PC-9 (cell line): ENCODE measurements around the gene EPB41L2. TPM values are rescaled to one million over a fixed set of nuclear protein-coding genes. Genes with fewer than 3 reads are reported as not detected.

Source experiments
- BruUV-seq: library from RNA; stranded (reverse); fragments of 400-500 nt; replicated peaks from 2 replicates; lab custom pipeline; 2021; lab: Mats Ljungman, UMichigan
- CTCF ChIA-PET: fragments of 300-600 bp; sonication (Branson Sonifier 250); formaldehyde crosslinking; loops from one replicate; lab custom pipeline; 2022; ENCODE audit warnings: antibody characterized with exemption; lab: Charles Lee
- POLR2A ChIA-PET: fragments of 300-600 bp; sonication (Branson Sonifier 250); formaldehyde crosslinking; loops from one replicate; lab custom pipeline; 2022; ENCODE audit warnings: antibody characterized with exemption; ENCODE audit not compliant: unreplicated experiment; lab: Charles Lee
- DNase-seq, 2 experiments: peaks; one replicate each; pipeline versions ENCODE4 v3.0.0 to v3.0.0-alpha.2; 2015 to 2022; ENCODE audit warnings: mixed read lengths in 1 of 2
- H2AFZ ChIP-seq: fragments of 200-600 bp; sonication (generic); 2 replicates; pipeline ENCODE4 v1.8.1; 2017; ENCODE audit warnings: antibody characterized with exemption
- H3F3A ChIP-seq: fragments of 200-600 bp; sonication (generic); 2 replicates; pipeline ENCODE4 v1.8.1; 2017; ENCODE audit warnings: antibody characterized with exemption, mild to moderate bottlenecking, low read depth; ENCODE audit not compliant: insufficient read depth
- H3K27ac ChIP-seq: fragments of 200-600 bp; sonication (generic); 2 replicates; pipeline ENCODE4 v1.6.1; 2016; ENCODE audit warnings: mixed run types
- H3K27me3 ChIP-seq: fragments of 200-600 bp; sonication (generic); 2 replicates; pipeline ENCODE4 v1.6.1; 2016; ENCODE audit warnings: low read depth, mixed run types; ENCODE audit not compliant: insufficient read depth
- H3K36me3 ChIP-seq: fragments of 200-600 bp; sonication (generic); 2 replicates; pipeline ENCODE4 v1.6.1; 2016; ENCODE audit warnings: low read depth, mixed run types
- H3K4me1 ChIP-seq: fragments of 200-600 bp; sonication (generic); replicated peaks from 2 replicates; pipeline ENCODE4 v1.6.1; 2016; ENCODE audit warnings: mixed run types; ENCODE audit not compliant: insufficient read depth
- H3K4me2 ChIP-seq: fragments of 200-600 bp; sonication (generic); 2 replicates; pipeline ENCODE4 v1.6.1; 2017; ENCODE audit warnings: mixed run types
- H3K4me3 ChIP-seq: fragments of 200-600 bp; sonication (generic); 2 replicates; pipeline ENCODE4 v1.6.1; 2016; ENCODE audit warnings: mixed run types
- H3K79me2 ChIP-seq: fragments of 200-600 bp; sonication (generic); 2 replicates; pipeline ENCODE4 v1.6.1; 2017; ENCODE audit warnings: low read depth, mixed run types
- H3K9me2 ChIP-seq: fragments of 200-600 bp; sonication (generic); 2 replicates; pipeline ENCODE4 v1.8.1; 2017; ENCODE audit warnings: mild to moderate bottlenecking; ENCODE audit not compliant: insufficient read depth
- H3K9me3 ChIP-seq: fragments of 200-600 bp; sonication (generic); 2 replicates; pipeline ENCODE4 v1.8.1; 2016; ENCODE audit warnings: low read depth; ENCODE audit not compliant: insufficient read depth
- H4K20me1 ChIP-seq: fragments of 200-600 bp; sonication (generic); 2 replicates; pipeline ENCODE4 v1.8.1; 2017; ENCODE audit not compliant: insufficient read depth
- EZH2 ChIP-seq: fragments of 200-600 bp; sonication (generic); IDR thresholded peaks from 2 replicates; pipeline ENCODE4 v1.8.0; 2017; ENCODE audit warnings: antibody characterized with exemption, low read depth
- intact Hi-C: fragments of 100-400 bp; cut with micrococcal nuclease; formaldehyde crosslinking; loops from one replicate; pipeline ENCODE4 v1.10.0; 2022; ENCODE audit not compliant: unreplicated experiment
- total RNA-seq: library from RNA; stranded (reverse); gene quantifications from 2 replicates; pipeline ENCODE4 v1.2.3, GENCODE V29; 2021
- TF ChIP-seq, protein P1 (sequence below): fragments of 200-600 bp; sonication (generic); conservative IDR thresholded peaks from 2 replicates; pipeline ENCODE4 v1.6.1; 2017; ENCODE audit warnings: mixed run types, antibody characterized with exemption, mild to moderate bottlenecking, moderate library complexity

EPB41L2 gene
- total RNA-seq, 1 experiment from 2014 or later: 67.4 TPM

GRCh38 chr6:131007286-131007685 lies 55.8 kb downstream of the EPB41L2 start:
- POLR2A ChIA-PET: no interaction called here
- no peaks in the 10 kb centered on the region for H4K20me1 ChIP-seq

GRCh38 chr6:131005439-131006016 lies 57.5 kb downstream of the EPB41L2 start:
- POLR2A ChIA-PET: no interaction called here
- Histone ChIP-seq H2AFZ (no peak overlapping the region), H3K9me3 (peaks cover 17% of the 10 kb centered on the region; the same call in 1 of the 2 replicates), H3K4me3 (no peak overlapping the region), H3K79me2 (no peaks in the 10 kb centered on the region), H3K36me3 (no peaks in the 10 kb centered on the region), H3K27ac (no peak overlapping the region), H3K9me2 (no peaks in the 10 kb centered on the region), H3K4me1 (no peaks in the 10 kb centered on the region), H3K4me2 (no peak overlapping the region), H3F3A (no peaks in the 10 kb centered on the region), H3K27me3 (no peaks in the 10 kb centered on the region), H4K20me1 (no peaks in the 10 kb centered on the region)
- DNase-seq: no peak
- no peak for TF ChIP-seq EZH2
- TF ChIP-seq, protein P1, sequence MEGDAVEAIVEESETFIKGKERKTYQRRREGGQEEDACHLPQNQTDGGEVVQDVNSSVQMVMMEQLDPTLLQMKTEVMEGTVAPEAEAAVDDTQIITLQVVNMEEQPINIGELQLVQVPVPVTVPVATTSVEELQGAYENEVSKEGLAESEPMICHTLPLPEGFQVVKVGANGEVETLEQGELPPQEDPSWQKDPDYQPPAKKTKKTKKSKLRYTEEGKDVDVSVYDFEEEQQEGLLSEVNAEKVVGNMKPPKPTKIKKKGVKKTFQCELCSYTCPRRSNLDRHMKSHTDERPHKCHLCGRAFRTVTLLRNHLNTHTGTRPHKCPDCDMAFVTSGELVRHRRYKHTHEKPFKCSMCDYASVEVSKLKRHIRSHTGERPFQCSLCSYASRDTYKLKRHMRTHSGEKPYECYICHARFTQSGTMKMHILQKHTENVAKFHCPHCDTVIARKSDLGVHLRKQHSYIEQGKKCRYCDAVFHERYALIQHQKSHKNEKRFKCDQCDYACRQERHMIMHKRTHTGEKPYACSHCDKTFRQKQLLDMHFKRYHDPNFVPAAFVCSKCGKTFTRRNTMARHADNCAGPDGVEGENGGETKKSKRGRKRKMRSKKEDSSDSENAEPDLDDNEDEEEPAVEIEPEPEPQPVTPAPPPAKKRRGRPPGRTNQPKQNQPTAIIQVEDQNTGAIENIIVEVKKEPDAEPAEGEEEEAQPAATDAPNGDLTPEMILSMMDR: no peak
- CTCF ChIA-PET: no interaction called here
- intact Hi-C loops: no loop called here
- BruUV-seq: no TSS peak

More at GRCh38 chr6:131007286-131007685, 55.8 kb downstream of the EPB41L2 start:
- intact Hi-C loops: no loop called here
- Histone ChIP-seq H3K27ac (no peak overlapping the region), H3K9me2 (no peaks in the 10 kb centered on the region), H3K36me3 (no peaks in the 10 kb centered on the region), H3K9me3 (peaks cover 17% of the 10 kb centered on the region; the same call in 1 of the 2 replicates), H3K79me2 (no peaks in the 10 kb centered on the region), H3F3A (no peaks in the 10 kb centered on the region), H3K4me1 (no peaks in the 10 kb centered on the region), H3K4me3 (no peak overlapping the region), H3K4me2 (no peak overlapping the region), H3K27me3 (no peaks in the 10 kb centered on the region), H2AFZ (no peak overlapping the region)
- no TSS peak for BruUV-seq
- TF ChIP-seq, protein P1: no peak
- no peak for TF ChIP-seq EZH2
- CTCF ChIA-PET: no interaction called here
- no peak for DNase-seq

GRCh38 chr6:131004936-131005335 lies 58.1 kb downstream of the EPB41L2 start:
- POLR2A ChIA-PET: no interaction called here
- CTCF ChIA-PET: interaction anchor here (0.6 kb wide), 1 partner anchor 76 kb away, joined by 3 read pairs; no protein-coding TSS in a partner anchor

More at GRCh38 chr6:131004936-131005335, 58.1 kb downstream of the EPB41L2 start:
- H3K4me1 ChIP-seq: no peaks in the 10 kb centered on the region
- no peaks in the 10 kb centered on the region for H4K20me1 ChIP-seq
- intact Hi-C loops: no loop called here
- no peaks in the 10 kb centered on the region for H3K27me3 ChIP-seq
- no peaks in the 10 kb centered on the region for H3K79me2 ChIP-seq
- H3K4me2 ChIP-seq: no peak overlapping the region
- no peak overlapping the region for H2AFZ ChIP-seq
- H3F3A ChIP-seq: no peaks in the 10 kb centered on the region
- peaks cover 17% of the 10 kb centered on the region; the same call in 1 of the 2 replicates for H3K9me3 ChIP-seq
- no peak for DNase-seq
- no peak overlapping the region for H3K4me3 ChIP-seq
- BruUV-seq: no TSS peak
- H3K9me2 ChIP-seq: no peaks in the 10 kb centered on the region
- no peaks in the 10 kb centered on the region for H3K36me3 ChIP-seq
- TF ChIP-seq, protein P1: no peak
- TF ChIP-seq EZH2: no peak
- H3K27ac ChIP-seq: no peak overlapping the region
